Common myeloid progenitor, CD34-positive (primary cell): ENCODE data around the gene SMIM44.

Experiments
- CTCF ChIA-PET: fragments of 350-600 bp; sonication (Branson Sonifier 250); formaldehyde crosslinking; loops from one replicate; lab custom pipeline; 2021; ENCODE audit warnings: antibody characterized with exemption; lab: Charles Lee
- POLR2A ChIA-PET: fragments of 350-600 bp; sonication (Branson Sonifier 250); formaldehyde crosslinking; loops from one replicate; lab custom pipeline; 2021; ENCODE audit warnings: antibody characterized with exemption; lab: Charles Lee
- DNase-seq, 3 donors: peaks; one replicate each; pipeline versions ENCODE4 v3.0.0 to v3.0.0-alpha.2; 2013
- H3K27ac ChIP-seq, 2 experiments: 1 replicate in 1 of 2; 2 replicates in 1 of 2; pipeline ENCODE4 v1.7.0; 2013; ENCODE audit warnings: inconsistent platforms in 2 of 2, low read length in 2 of 2, mild to moderate bottlenecking in 2 of 2, low read depth in 1 of 2, moderate library complexity in 1 of 2; ENCODE audit not compliant: severe bottlenecking in 2 of 2, insufficient read depth in 1 of 2, poor library complexity in 1 of 2
- H3K27me3 ChIP-seq, 5 experiments: replicated peaks in 2 of 5; 1 replicate in 3 of 5; 2 replicates in 2 of 5; pipeline versions ENCODE4 v1.6.1 to v1.7.0; 2013; ENCODE audit warnings: low read length in 4 of 5, mild to moderate bottlenecking in 2 of 5, moderate library complexity in 2 of 5, inconsistent platforms in 1 of 5; ENCODE audit not compliant: insufficient read depth in 5 of 5, control insufficient read depth in 4 of 5
- H3K36me3 ChIP-seq, 4 experiments: 1 replicate in 2 of 4; 2 replicates in 2 of 4; pipeline versions ENCODE4 v1.6.1 to v1.7.0; 2013; ENCODE audit warnings: low read length in 3 of 4, control low read depth in 1 of 4, mild to moderate bottlenecking in 1 of 4; ENCODE audit not compliant: control insufficient read depth in 4 of 4, insufficient read depth in 4 of 4
- H3K4me1 ChIP-seq, 4 experiments: 1 replicate in 3 of 4; 2 replicates in 1 of 4; pipeline versions ENCODE4 v1.6.1 to v1.7.1; 2013; ENCODE audit warnings: low read length in 3 of 4, mild to moderate bottlenecking in 3 of 4, control low read depth in 1 of 4, inconsistent platforms in 1 of 4, moderate library complexity in 1 of 4; ENCODE audit not compliant: control insufficient read depth in 4 of 4, insufficient read depth in 4 of 4; ENCODE audit errors: control extremely low read depth in 1 of 4
- H3K4me3 ChIP-seq, 7 experiments: 1 replicate in 4 of 7; 2 replicates in 3 of 7; pipeline versions ENCODE4 v1.5.1 to v1.7.0; 2013; ENCODE audit warnings: mild to moderate bottlenecking in 7 of 7, low read length in 6 of 7, moderate library complexity in 6 of 7, inconsistent platforms in 2 of 7, low read depth in 2 of 7, control low read depth in 1 of 7; ENCODE audit not compliant: insufficient read depth in 4 of 7, control insufficient read depth in 1 of 7; ENCODE audit errors: extremely low read depth in 1 of 7
- H3K9me3 ChIP-seq, 5 experiments: 1 replicate in 4 of 5; 2 replicates in 1 of 5; pipeline versions ENCODE4 v1.6.1 to v1.7.1; 2013; ENCODE audit warnings: low read length in 4 of 5, mild to moderate bottlenecking in 2 of 5, inconsistent platforms in 1 of 5, low read depth in 1 of 5, moderate library complexity in 1 of 5; ENCODE audit not compliant: control insufficient read depth in 4 of 5, insufficient read depth in 2 of 5; ENCODE audit errors: control extremely low read depth in 1 of 5
- WGBS: methylation state at CpG from one replicate; pipeline ENCODE4 v1.1.5; 2013; ENCODE audit not compliant: insufficient coverage; 5-methylcytosine and 5-hydroxymethylcytosine counted together

The SMIM44 gene

DNA sequence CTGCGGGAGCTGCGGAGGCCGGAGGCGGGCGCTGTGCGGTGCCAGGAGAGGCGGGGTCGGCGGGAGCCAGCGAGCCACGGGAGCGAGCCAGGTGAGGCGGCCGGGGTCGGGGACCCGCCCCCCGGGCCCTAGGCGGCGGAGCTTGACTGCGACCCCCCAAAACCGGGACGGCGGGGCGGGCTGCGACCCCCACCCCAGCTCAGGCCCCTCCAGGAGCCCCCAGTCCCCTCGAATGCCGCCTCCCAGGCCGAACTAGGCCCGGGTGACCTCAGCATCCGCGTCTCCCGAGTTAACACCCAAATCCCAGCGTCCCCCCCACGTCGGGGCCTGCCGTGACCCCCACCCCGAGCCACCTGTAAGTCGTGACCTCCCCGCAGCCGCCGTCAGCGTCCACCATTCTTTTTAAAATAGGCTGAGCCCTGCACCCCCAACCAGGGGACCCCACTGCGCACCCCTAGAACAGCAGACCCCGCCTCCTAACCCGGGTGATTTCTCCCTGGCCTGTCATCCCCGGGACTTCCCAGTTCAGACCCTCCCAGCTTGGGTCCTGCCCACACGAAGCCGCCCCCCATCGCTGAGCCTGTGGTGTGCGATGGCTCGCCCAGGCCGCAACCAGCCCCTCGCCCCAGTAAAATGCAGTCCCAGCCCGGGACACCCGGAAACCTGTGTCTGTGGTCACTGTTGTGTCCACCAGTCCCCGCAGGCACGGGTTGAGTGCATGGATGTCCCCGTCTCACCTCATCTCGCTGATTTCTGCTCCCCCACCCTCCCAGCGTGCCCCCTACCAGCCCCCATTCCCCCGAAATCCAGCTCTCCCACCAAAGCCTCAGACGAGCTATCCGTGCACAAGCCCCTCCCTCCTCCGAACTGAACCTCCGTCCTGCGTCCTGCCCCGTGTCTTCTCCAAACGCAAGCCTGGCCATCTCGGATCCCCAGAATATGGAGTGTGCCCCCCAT, 23.4 kb upstream of the SMIM44 start:
- whole genome bisulfite sequencing: under 1% methylated on average over 44 of the region's 69 CpGs
- Histone ChIP-seq H3K4me1 (peaks cover 0 to 37% (median 27%) of the 10 kb centered on the region in 4 experiments), H3K9me3 (no peaks in the 10 kb centered on the region), H3K27me3 (no peaks in the 10 kb centered on the region), H3K36me3 (peaks cover 0 to 30% (median 16%) of the 10 kb centered on the region in 4 experiments), H3K4me3 (peak overlapping the region; percentile 52 to 96 (median 82)), H3K27ac (peak overlapping the region; percentile 72 to 89)
- POLR2A ChIA-PET: interaction anchor here (0.9 kb wide), 1 partner anchor 25 kb away, joined by 3 read pairs; no protein-coding TSS in a partner anchor
- CTCF ChIA-PET: interaction anchor here (0.5 to 1.3 kb wide), 4 partner anchors 8 to 892 kb away, joined by 3 to 4 read pairs (median 4); no protein-coding TSS in a partner anchor
- DNase-seq: peak in 2 of 3 donors; percentile 69 to 74

DNA sequence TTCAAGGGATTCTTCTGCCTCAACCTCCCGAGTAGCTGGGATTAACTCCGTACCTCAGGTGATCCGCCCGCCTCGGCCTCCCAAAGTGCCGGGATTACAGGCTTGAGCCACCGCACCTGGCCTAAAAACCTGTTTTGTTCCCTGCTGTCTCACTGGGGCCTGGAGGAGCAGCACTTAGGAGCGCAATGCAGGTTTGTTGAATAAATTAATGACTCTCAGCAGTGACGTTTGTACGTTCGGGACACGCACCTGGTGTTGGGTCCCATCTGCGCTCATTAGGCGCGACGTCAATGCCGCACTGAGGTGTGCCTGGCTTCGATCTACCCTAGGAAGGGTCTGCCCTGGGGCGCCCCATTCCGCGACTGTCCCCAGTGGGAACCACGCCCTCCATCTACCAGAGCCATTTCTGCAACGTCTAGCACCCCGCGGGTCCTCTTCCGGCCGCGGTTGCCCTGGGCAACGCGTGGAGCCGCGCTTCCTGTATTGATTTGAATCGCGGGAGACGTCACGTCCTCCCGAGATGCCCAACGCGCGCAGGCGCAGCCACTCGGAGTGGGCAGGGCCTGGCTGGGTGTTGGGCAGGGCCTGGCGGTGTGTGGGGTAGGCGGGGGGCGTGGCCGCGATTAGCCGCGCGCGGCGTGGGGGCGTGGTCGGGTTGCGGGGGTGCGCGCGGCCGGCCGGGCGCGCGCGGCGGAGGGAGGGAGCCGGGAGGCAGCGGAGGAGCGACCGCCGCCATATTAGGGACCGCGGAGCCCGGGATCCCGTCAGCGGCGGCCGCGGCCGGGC, 22.6 kb upstream of the SMIM44 start, which contains the start of gene FZR1:
FZR1 (plus strand) TSS at position 714 of the 786 bp plus-strand sequence. CDS start 16,679 bp downstream, outside the sequence.
- peak within 1 kb of the TSS; percentile 52 to 96 (median 82) for H3K4me3 ChIP-seq
- WGBS: under 1% methylated on average over 76 of the region's 79 CpGs
- no peaks in the 10 kb centered on the region for H3K9me3 ChIP-seq
- peaks cover 0 to 22% (median 11%) of the 10 kb centered on the region in 4 experiments for H3K36me3 ChIP-seq
- POLR2A ChIA-PET: no interaction called here
- H3K27me3 ChIP-seq: no peaks in the 10 kb centered on the region
- peak; percentile 98 to 99 (median 99) for DNase-seq
- H3K27ac ChIP-seq: peak within 1 kb of the TSS; percentile 88 to 95
- CTCF ChIA-PET: interaction anchor here (1.3 kb wide), 1 partner anchor 13 kb away, joined by 4 read pairs; no protein-coding TSS in a partner anchor
- H3K4me1 ChIP-seq: peaks cover 0 to 37% (median 29%) of the 10 kb centered on the region in 4 experiments

DNA sequence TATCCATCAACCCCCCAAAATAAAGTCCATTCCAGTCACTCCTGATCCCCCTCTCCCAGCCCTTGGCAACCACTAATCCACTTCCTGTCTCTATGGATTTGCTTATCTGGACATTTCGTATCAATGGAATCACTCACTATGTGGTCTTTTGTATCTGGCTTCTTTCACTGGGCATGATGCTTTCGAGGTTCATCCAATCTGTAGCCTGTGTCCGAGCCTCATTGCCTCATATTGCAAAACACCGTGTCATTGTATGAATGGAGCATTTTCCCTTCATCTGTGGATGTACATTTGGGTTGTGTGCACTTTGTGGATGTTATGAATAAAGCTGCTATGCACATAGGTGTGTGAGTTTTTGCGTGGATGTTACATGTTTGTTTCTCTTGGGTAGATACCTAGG, 21.5 kb upstream of the SMIM44 start:
- H3K4me3 ChIP-seq: no peak overlapping the region
- POLR2A ChIA-PET: interaction anchor here (0.6 kb wide), 1 partner anchor 1362 kb away, joined by 4 read pairs; no protein-coding TSS in a partner anchor

DNA sequence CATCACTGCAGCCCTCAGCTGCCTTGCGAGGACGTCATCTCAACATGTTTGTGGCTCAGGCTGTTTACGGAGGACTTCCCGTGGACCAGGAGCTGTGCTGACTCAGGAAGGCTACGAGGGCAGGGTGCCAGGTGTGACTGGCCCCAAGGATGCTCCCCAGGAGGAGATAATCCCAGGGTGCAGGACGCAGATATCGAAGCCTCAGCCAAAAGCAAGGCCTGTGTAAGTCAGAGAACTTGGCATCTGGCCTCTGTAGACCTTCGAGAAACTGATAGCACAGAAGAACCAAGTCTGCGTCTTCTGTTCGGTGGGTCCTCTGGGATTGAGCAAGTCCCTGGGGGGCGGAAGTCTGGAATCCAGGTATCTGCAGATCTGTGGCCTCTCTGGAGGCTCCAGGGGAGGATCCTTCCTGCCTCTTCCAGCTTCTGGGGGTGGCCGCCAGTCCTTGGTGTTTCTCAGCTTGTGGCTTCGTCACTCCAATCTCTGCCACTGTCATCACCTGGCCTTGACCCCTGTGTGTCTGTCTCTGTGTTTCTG, 19.9 kb upstream of the SMIM44 start:
- no peaks in the 10 kb centered on the region for H3K27me3 ChIP-seq

More for the DNA sequence above, 21.5 kb upstream of the SMIM44 start:
- H3K27ac ChIP-seq: no peak overlapping the region
- 96% methylated on average over 5 of the region's 5 CpGs for WGBS
- no peaks in the 10 kb centered on the region for H3K9me3 ChIP-seq
- CTCF ChIA-PET: interaction anchor here (0.7 kb wide), 1 partner anchor 20 kb away, joined by 3 read pairs; no protein-coding TSS in a partner anchor
- peaks cover 0 to 42% (median 34%) of the 10 kb centered on the region in 4 experiments for H3K4me1 ChIP-seq
- peak in 2 of 3 donors; percentile 26 to 30 for DNase-seq
- H3K27me3 ChIP-seq: no peaks in the 10 kb centered on the region
- H3K36me3 ChIP-seq: peaks cover 0 to 13% (median 6%) of the 10 kb centered on the region in 4 experiments

GRCh38 chr19:3501780-3502179, 18.5 kb upstream of the SMIM44 start:
- H3K36me3 ChIP-seq: peaks cover 0 to 7% (median 3%) of the 10 kb centered on the region in 4 experiments
- WGBS: 95% methylated on average over 3 of the region's 3 CpGs
- ChIA-PET POLR2A (interaction anchor here (0.6 kb wide), 3 partner anchors 12 to 198 kb away, joined by 3 to 7 read pairs (median 5); no protein-coding TSS in a partner anchor), CTCF (interaction anchor here (1.5 to 7.1 kb wide), 3 partner anchors 17 to 29 kb away, joined by 5 to 38 read pairs (median 13); partner anchors contain the start of genes SMIM24 and SMIM44)
- H3K9me3 ChIP-seq: no peaks in the 10 kb centered on the region
- no peak for DNase-seq
- no peak overlapping the region for H3K27ac ChIP-seq
- no peaks in the 10 kb centered on the region for H3K27me3 ChIP-seq
- H3K4me3 ChIP-seq: no peak overlapping the region
- H3K4me1 ChIP-seq: peaks cover 0 to 28% (median 22%) of the 10 kb centered on the region in 4 experiments

More for the DNA sequence above, 19.9 kb upstream of the SMIM44 start:
- H3K9me3 ChIP-seq: no peaks in the 10 kb centered on the region
- WGBS: 89% methylated on average over 13 of the region's 13 CpGs
- H3K36me3 ChIP-seq: no peaks in the 10 kb centered on the region
- H3K4me1 ChIP-seq: peaks cover 0 to 38% (median 31%) of the 10 kb centered on the region in 4 experiments
- H3K4me3 ChIP-seq: no peak overlapping the region
- ChIA-PET POLR2A (no interaction called here), CTCF (interaction anchor here (7.1 kb wide), 1 partner anchor 18 kb away, joined by 38 read pairs; the partner anchor contains the start of gene SMIM44)
- no peak for DNase-seq
- no peak overlapping the region for H3K27ac ChIP-seq
